Sigmoid colon (tissue), 7 donors: ENCODE data around the gene RTP2. TPM values are rescaled to one million over a fixed set of nuclear protein-coding genes. Genes with fewer than 3 reads are reported as not detected.

ENCODE experiments used
- DNase-seq: peaks from one replicate; pipeline ENCODE4 v3.0.0-alpha.2; 2019
- H3K27ac ChIP-seq, 4 donors: fragments of 200-600 bp; sonication (generic); one replicate each; pipeline ENCODE4 v1.5.1; 2016 to 2019; ENCODE audit warnings: mild to moderate bottlenecking in 1 of 4
- H3K27me3 ChIP-seq, 3 donors: fragments of 200-600 bp; sonication (generic); one replicate each; pipeline ENCODE4 v1.5.1; 2019; ENCODE audit warnings: mild to moderate bottlenecking in 1 of 3
- H3K36me3 ChIP-seq, 4 donors: fragments of 200-600 bp; sonication (generic); one replicate each; pipeline ENCODE4 v1.5.1; 2016 to 2019
- H3K4me1 ChIP-seq, 4 donors: fragments of 200-600 bp; sonication (generic); one replicate each; pipeline ENCODE4 v1.5.1; 2017 to 2019
- H3K4me3 ChIP-seq, 4 donors: fragments of 200-600 bp; sonication (generic); one replicate each; pipeline ENCODE4 v1.5.1; 2017 to 2019; ENCODE audit warnings: mild to moderate bottlenecking in 2 of 4, moderate library complexity in 1 of 4
- H3K9me3 ChIP-seq, 4 donors: fragments of 200-600 bp in 3 of 4; sonication (generic) in 3 of 4; one replicate each; pipeline versions ENCODE4 v1.5.1 to v1.6.1; 2013 to 2019
- EP300 ChIP-seq, 4 donors: sonication (generic); formaldehyde crosslinking; IDR thresholded peaks; one replicate each; pipeline ENCODE4 v1.6.1; 2017; ENCODE audit warnings: antibody characterized with exemption in 4 of 4
- POLR2A ChIP-seq, 2 donors: fragments of 450-650 bp; IDR thresholded peaks; one replicate each; pipeline ENCODE4 v1.6.1; 2016; ENCODE audit warnings: antibody characterized with exemption in 2 of 2, mild to moderate bottlenecking in 2 of 2, moderate library complexity in 2 of 2
- POLR2AphosphoS5 ChIP-seq, 4 donors: sonication (generic); formaldehyde crosslinking; IDR thresholded peaks; one replicate each; pipeline ENCODE4 v1.6.1; 2017; ENCODE audit warnings: antibody characterized with exemption in 4 of 4
- WGBS, 2 donors: extraction: QIAGEN DNeasy Blood & Tissue Kit; methylation state at CpG; one replicate each; pipeline ENCODE4 v1.1.7; 2013; 5-methylcytosine and 5-hydroxymethylcytosine counted together
- intact Hi-C: fragments of 100-400 bp; cut with DNase I; formaldehyde crosslinking; loops from one replicate; pipeline ENCODE4 v1.15.1; 2023
- polyA plus RNA-seq, 3 donors: library from polyadenylated mRNA; stranded (reverse); fragments of 200-250 nt; gene quantifications; one replicate each; pipeline ENCODE4 v1.2.3, GENCODE V29; 2013
- total RNA-seq, 4 donors: library from RNA; depleted of rRNA; stranded (reverse); fragments of >200 nt; gene quantifications; one replicate each; pipeline ENCODE4 v1.1.0, GENCODE V29; 2016
- TF ChIP-seq, protein P1 (sequence below), 4 experiments: fragments of 450-650 bp in 3 of 4; fragments of 200-600 bp in 1 of 4; IDR thresholded peaks; one replicate each; pipeline ENCODE4 v1.5.1; 2016 to 2019; ENCODE audit warnings: antibody characterized with exemption in 4 of 4, mild to moderate bottlenecking in 3 of 4, moderate library complexity in 2 of 4
- donor health status: healthy with polysubstance abuse.
- donor health status: Bipolar disorder and iron deficiency.
- donor health status: healthy.

The RTP2 gene
- total and polyA plus RNA-seq, 7 donors, result not detected

GRCh38 chr3:187713504-187713903, 11.1 kb upstream of the RTP2 start:
- intact Hi-C loops, result loop anchor here (5.0 kb wide), 1 partner anchor 491 kb away; no protein-coding TSS in a partner anchor
- Histone ChIP-seq H3K36me3 (no peaks in the 10 kb centered on the region), H3K4me3 (no peak overlapping the region), H3K9me3 (no peaks in the 10 kb centered on the region), H3K4me1 (peaks cover 0 to 7% (median 0%) of the 10 kb centered on the region in 4 donors), H3K27ac (no peak overlapping the region), H3K27me3 (no peaks in the 10 kb centered on the region)
- TF ChIP-seq POLR2AphosphoS5 (IDR thresholded peaks at IDR 0.05) (no peak), EP300 (IDR thresholded peaks at IDR 0.05) (no peak), POLR2A (IDR thresholded peaks at IDR 0.05) (no peak)
- TF ChIP-seq, protein P1, sequence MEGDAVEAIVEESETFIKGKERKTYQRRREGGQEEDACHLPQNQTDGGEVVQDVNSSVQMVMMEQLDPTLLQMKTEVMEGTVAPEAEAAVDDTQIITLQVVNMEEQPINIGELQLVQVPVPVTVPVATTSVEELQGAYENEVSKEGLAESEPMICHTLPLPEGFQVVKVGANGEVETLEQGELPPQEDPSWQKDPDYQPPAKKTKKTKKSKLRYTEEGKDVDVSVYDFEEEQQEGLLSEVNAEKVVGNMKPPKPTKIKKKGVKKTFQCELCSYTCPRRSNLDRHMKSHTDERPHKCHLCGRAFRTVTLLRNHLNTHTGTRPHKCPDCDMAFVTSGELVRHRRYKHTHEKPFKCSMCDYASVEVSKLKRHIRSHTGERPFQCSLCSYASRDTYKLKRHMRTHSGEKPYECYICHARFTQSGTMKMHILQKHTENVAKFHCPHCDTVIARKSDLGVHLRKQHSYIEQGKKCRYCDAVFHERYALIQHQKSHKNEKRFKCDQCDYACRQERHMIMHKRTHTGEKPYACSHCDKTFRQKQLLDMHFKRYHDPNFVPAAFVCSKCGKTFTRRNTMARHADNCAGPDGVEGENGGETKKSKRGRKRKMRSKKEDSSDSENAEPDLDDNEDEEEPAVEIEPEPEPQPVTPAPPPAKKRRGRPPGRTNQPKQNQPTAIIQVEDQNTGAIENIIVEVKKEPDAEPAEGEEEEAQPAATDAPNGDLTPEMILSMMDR (IDR thresholded peaks at IDR 0.05), result no peak
- no peak for DNase-seq
- whole genome bisulfite sequencing, 2 donors, result 81 to 84% methylated on average over 2 of the region's 2 CpGs

- no peaks in the 10 kb centered on the region for H3K9me3 ChIP-seq
- H3K4me1 ChIP-seq, result no peaks in the 10 kb centered on the region
- TF ChIP-seq POLR2AphosphoS5 (IDR thresholded peaks at IDR 0.05), result no peak
- TF ChIP-seq POLR2A (IDR thresholded peaks at IDR 0.05), result no peak
- TF ChIP-seq EP300 (IDR thresholded peaks at IDR 0.05), result no peak
- TF ChIP-seq, protein P1 (IDR thresholded peaks at IDR 0.05), result no peak
- DNase-seq, result no peak
- H3K36me3 ChIP-seq, result no peaks in the 10 kb centered on the region
- no peak overlapping the region for H3K4me3 ChIP-seq
- WGBS, 2 donors, result 83 to 84% methylated on average over 4 of the region's 4 CpGs
- intact Hi-C loops, result no loop called here
- no peak overlapping the region for H3K27ac ChIP-seq
- no peaks in the 10 kb centered on the region for H3K27me3 ChIP-seq
Measured at GRCh38 chr3:187709155-187709554, 6.8 kb upstream of the RTP2 start.

DNA sequence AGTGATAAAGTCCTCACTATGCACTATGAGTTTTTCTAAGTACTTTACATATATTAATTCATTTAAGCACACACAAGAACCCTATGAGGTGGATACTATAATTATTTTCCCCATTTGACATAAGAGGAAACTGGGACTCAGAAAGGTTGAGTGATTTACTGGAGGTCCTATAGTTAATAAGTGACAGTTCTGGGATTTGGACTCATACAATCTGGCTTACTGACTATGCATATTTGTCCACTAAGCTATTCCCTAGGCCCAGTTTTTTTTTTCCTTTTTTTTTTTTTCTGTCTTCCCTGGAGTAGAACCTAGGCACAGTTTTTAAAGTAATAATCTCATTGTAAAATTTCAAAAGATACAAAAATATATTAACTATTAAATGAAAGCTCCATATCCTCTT, 6.3 kb upstream of the RTP2 start:
- no peaks in the 10 kb centered on the region for H3K36me3 ChIP-seq
- H3K27ac ChIP-seq, result no peak overlapping the region
- H3K9me3 ChIP-seq, result no peaks in the 10 kb centered on the region
- H3K4me1 ChIP-seq, result no peaks in the 10 kb centered on the region
- H3K27me3 ChIP-seq, result no peaks in the 10 kb centered on the region
- intact Hi-C loops, result no loop called here
- no peak for DNase-seq
- no peak overlapping the region for H3K4me3 ChIP-seq
- TF ChIP-seq POLR2A (IDR thresholded peaks at IDR 0.05) (no peak), POLR2AphosphoS5 (IDR thresholded peaks at IDR 0.05) (no peak), EP300 (IDR thresholded peaks at IDR 0.05) (no peak)
- TF ChIP-seq, protein P1 (IDR thresholded peaks at IDR 0.05), result no peak

GRCh38 chr3:187706971-187707370, 4.6 kb upstream of the RTP2 start:
- TF ChIP-seq POLR2AphosphoS5 (IDR thresholded peaks at IDR 0.05) (no peak), POLR2A (IDR thresholded peaks at IDR 0.05) (no peak), EP300 (IDR thresholded peaks at IDR 0.05) (no peak)
- TF ChIP-seq, protein P1 (IDR thresholded peaks at IDR 0.05), result no peak
- Histone ChIP-seq H3K9me3 (no peaks in the 10 kb centered on the region), H3K36me3 (no peaks in the 10 kb centered on the region), H3K27me3 (no peaks in the 10 kb centered on the region), H3K4me1 (no peaks in the 10 kb centered on the region), H3K27ac (no peak overlapping the region), H3K4me3 (no peak overlapping the region)
- WGBS, 2 donors, result 86 to 92% methylated on average over 2 of the region's 2 CpGs
- intact Hi-C loops, result no loop called here
- no peak for DNase-seq

DNA sequence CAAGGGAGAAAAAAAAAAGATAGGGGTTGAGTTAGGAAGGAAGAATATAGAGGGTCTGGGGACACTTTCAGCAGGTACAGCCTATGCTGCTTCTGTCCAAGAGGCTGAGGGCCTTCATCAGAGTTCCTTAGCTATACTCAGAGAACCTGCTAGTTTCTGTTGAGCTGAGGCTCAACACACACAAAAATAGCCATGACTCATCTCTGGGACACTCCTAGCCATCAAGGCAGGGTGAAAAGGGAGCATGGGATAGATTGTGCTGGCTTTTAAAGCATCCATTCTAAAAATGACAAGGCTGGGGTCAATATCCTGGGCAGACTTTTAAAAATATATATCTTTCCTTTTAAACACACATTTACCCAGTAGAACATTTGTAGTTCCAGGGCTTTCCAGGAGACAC, 2.8 kb upstream of the RTP2 start:
- H3K9me3 ChIP-seq, result no peaks in the 10 kb centered on the region
- TF ChIP-seq, protein P1 (IDR thresholded peaks at IDR 0.05), result no peak
- no peak for TF ChIP-seq POLR2AphosphoS5 (IDR thresholded peaks at IDR 0.05)
- no peak for TF ChIP-seq POLR2A (IDR thresholded peaks at IDR 0.05)
- TF ChIP-seq EP300 (IDR thresholded peaks at IDR 0.05), result no peak
- no peak for DNase-seq
- H3K4me3 ChIP-seq, result no peak overlapping the region
- H3K4me1 ChIP-seq, result no peaks in the 10 kb centered on the region
- no peaks in the 10 kb centered on the region for H3K36me3 ChIP-seq
- no peaks in the 10 kb centered on the region for H3K27me3 ChIP-seq
- H3K27ac ChIP-seq, result no peak overlapping the region
- intact Hi-C loops, result no loop called here
